Activated naive CD8-positive, alpha-beta T cell treated with anti-CD3 and anti-CD28 coated beads, Interleukin-2, amount 50 U/mL, for 24 hours (primary cell): ENCODE measurements around the gene IL12RB1.
A peak's percentile ranks its signal among the peaks of the same experiment; 100 is the strongest.

Experiments used
- ATAC-seq: fragments of 150-1000 bp; cut with Tn5 transposase; one replicate; pipeline ENCODE4 v1.10.0; 2021
- DNase-seq: peaks from one replicate; pipeline ENCODE4 v3.0.0; 2021
- H3K27ac Mint-ChIP-seq: one replicate; pipeline ENCODE4 v1.8.0; 2021; ENCODE audit warnings: mild to moderate bottlenecking, mixed read lengths
- H3K27me3 Mint-ChIP-seq: one replicate; pipeline ENCODE4 v1.8.0; 2021; ENCODE audit warnings: mixed read lengths
- H3K36me3 Mint-ChIP-seq: one replicate; pipeline ENCODE4 v1.8.0; 2021; ENCODE audit warnings: low read depth, mixed read lengths
- H3K4me1 Mint-ChIP-seq: one replicate; pipeline ENCODE4 v1.8.0; 2021; ENCODE audit warnings: mixed read lengths
- H3K4me3 Mint-ChIP-seq: one replicate; pipeline ENCODE4 v1.8.0; 2021; ENCODE audit warnings: mild to moderate bottlenecking, moderate library complexity, mixed read lengths
- H3K9me3 Mint-ChIP-seq: one replicate; pipeline ENCODE4 v1.8.0; 2021; ENCODE audit warnings: mixed read lengths

The IL12RB1 gene

DNA sequence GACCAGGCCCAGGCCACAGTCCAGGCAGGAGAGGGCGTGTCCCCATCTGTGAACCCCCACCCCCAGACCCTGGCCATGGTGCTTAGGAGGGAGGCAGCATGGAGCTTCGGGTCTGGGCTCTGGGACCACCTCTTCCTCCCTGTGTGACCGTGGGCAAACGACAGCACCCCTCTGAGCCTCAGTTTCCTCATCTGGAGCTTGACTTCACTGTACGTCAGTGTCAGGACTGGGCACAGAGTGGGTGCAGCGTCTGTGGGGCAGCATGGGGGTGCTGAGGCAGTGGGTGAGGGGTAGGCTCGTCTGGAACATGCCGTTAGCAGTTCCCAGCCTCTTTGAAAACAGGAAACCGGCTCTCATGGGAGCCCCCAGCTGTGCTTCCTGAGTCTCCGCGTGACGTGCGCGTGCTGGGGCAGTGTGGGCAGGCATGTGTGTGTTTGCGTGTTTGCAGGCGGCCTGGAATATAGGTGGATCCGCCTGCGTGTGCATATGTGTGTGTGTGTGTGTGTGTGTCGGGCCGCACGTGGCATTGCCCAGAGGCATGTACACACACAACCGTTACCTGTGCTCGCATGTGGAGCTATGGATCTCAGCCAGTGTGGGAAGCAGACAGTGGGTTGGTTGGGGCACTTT, 63.0 kb downstream of the IL12RB1 start:
- DNase-seq (peak; percentile 67), ATAC-seq (peak; percentile 18)
- H3K27ac Mint-ChIP-seq: peak overlapping the region; percentile 89
- no peaks in the 10 kb centered on the region for H3K27me3 Mint-ChIP-seq
- H3K36me3 Mint-ChIP-seq: peaks cover 3% of the 10 kb centered on the region
- peak overlapping the region; percentile 67 for H3K4me3 Mint-ChIP-seq
- H3K4me1 Mint-ChIP-seq: peaks cover 54% of the 10 kb centered on the region
- no peaks in the 10 kb centered on the region for H3K9me3 Mint-ChIP-seq

DNA sequence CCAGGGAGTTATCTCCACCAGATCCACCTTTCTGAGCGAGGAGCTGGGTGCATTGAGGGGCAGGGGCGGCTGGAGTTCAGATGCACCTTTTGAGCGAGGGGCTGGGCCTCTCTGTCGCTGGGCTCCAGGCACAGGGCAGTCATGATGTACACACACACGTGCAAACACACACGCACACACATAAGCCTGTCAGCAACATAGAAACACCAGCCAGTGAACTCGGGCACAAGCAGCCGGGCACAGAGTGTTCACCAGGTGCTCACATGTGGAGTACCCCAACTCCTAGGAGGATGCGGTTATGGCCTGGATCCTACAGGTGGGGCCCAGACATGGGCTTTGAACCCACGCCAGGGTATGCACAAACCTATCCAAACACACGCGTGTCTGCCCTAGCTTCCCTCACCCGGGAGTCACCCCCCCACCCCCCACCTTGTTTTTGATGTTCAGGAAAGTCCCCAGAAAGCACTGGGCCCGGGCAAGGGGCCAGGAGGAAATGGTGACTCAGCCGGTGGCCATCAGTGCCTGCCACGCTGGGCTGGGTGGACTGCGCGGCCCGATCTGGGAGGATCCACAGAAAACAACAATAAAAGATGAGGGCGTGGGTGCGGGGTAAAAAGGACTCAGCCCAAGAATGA, 65.5 kb downstream of the IL12RB1 start:
- Mint-ChIP-seq H3K4me3 (peak overlapping the region; percentile 74), H3K27me3 (no peaks in the 10 kb centered on the region), H3K4me1 (peaks cover 66% of the 10 kb centered on the region), H3K27ac (peak overlapping the region; percentile 95), H3K36me3 (peaks cover 3% of the 10 kb centered on the region), H3K9me3 (no peaks in the 10 kb centered on the region)
- peak; percentile 74 for DNase-seq
- peak; percentile 44 for ATAC-seq

DNA sequence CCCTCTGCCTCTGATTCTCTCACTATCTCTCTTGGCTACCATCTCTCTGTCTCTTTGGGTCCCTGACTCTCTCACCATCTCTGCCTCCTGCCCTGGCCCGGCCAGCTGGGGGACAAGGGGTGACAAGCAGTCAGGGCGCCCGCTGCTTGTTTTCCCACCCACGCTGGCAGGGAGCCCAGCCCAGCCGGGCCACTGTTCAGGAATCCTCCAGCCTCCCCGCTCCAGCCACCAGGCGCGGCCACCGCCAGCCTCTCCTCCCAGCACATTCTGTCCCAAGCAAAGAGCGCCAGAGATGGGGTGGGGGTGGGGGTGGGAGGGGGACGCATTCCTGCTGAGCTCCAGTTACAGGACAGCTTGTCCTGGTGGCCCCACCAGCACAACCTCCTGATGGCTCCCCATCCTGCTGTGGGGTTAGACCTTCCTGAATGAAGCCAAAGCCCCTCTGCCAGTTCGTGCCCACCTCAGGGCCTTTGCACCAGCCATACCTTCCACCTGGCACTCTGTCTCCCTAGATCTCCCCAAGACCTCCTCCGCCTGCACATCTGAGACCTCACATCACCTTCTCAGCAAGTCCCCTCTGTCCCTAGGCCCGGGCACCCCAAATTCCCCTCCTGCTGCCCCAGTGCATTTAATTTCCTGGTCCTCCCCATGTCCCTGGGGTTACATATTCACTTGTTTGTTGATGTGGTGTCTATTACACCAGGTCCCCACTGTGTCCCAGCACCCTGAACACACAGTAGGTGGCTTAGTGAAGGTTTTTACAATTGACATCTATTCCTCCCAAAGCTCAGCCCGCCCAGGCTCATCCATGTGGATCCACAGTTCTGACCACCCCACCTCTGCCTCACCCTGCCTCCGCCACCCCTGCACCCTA, 66.3 kb downstream of the IL12RB1 start:
- ATAC-seq: no peak
- peaks cover 5% of the 10 kb centered on the region for H3K36me3 Mint-ChIP-seq
- no peaks in the 10 kb centered on the region for H3K9me3 Mint-ChIP-seq
- DNase-seq: no peak
- H3K4me3 Mint-ChIP-seq: no peak overlapping the region
- H3K4me1 Mint-ChIP-seq: peaks cover 67% of the 10 kb centered on the region
- H3K27me3 Mint-ChIP-seq: no peaks in the 10 kb centered on the region
- peak overlapping the region; percentile 95 for H3K27ac Mint-ChIP-seq

DNA sequence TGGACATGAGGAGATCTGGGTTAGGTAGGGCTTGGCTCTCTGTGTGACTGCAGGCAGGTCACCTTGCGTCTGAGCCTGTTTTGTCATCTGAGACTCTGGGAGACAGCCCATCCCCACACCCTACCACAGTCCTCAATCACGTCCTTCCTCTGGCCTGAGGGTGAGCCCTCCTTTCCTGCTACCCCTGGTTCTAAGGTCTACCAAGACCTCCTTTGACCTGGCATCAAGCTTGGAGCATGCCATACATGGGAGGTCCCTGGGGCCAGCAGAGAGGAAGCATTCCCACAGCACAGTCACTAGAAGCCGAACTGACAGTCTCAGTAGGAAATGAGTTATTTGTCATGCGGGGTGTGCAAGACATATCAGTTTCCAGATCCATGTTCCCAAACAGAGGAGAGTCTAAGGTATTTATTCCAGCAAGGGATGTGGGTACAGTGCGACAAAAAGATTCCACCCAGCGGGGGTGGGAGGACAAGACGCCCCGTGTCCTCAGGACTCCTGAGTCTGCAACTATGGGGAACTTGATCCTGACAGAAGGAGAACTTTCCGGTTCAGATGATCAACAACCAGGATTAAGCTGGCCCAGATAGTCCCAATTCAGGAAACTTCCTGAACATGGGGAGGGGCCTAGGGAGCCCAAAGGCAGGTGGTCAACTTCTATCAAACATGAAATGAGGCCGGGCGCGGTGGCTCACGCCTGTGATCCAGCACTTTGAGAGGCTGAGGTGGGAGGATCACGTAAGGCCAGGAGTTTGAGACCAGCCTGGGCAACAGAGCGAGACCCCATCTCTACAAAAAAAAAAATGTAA, 69.3 kb downstream of the IL12RB1 start:
- ATAC-seq (no peak), DNase-seq (no peak)
- H3K4me3 Mint-ChIP-seq: no peak overlapping the region
- no peaks in the 10 kb centered on the region for H3K27me3 Mint-ChIP-seq
- peaks cover 73% of the 10 kb centered on the region for H3K4me1 Mint-ChIP-seq
- peaks cover 30% of the 10 kb centered on the region for H3K36me3 Mint-ChIP-seq
- H3K27ac Mint-ChIP-seq: peak overlapping the region; percentile 39
- no peaks in the 10 kb centered on the region for H3K9me3 Mint-ChIP-seq

DNA sequence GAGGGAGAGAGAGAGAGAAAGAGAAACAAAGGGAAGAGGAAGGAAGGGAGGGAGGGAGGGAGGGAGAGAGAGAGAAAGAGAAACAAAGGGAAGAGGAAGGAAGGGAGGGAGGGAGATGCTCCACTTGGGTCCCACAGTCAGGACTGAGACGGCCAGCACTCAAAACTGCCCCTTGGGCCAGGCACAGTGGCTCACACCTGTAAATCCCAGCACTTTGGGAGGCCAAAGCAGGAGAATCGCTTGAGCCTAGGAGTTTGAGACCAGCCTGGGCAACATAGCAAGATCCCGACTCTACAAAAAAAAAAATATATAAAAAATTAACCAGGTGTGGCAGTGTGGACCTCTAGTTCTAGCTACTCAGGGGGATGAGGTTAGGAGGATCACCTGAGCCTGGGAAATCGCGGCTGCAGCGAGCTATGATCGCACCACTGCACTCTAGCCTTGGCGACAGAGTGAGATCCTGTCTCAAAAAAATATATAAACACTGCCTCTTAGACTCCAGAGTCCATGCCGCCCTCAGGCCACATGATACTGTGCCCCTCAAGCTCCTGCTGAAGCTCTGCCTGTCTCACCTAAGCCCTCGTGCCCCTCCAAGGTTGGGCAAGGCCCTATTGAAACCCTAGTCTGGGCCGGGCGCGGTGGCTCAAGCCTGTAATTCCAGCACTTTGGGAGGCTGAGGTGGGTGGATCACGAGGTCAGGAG, 70.4 kb downstream of the IL12RB1 start:
- Mint-ChIP-seq H3K36me3 (peaks cover 29% of the 10 kb centered on the region), H3K4me1 (peaks cover 63% of the 10 kb centered on the region), H3K27ac (no peak overlapping the region), H3K9me3 (no peaks in the 10 kb centered on the region), H3K4me3 (no peak overlapping the region), H3K27me3 (no peaks in the 10 kb centered on the region)
- ATAC-seq (no peak), DNase-seq (no peak)

DNA sequence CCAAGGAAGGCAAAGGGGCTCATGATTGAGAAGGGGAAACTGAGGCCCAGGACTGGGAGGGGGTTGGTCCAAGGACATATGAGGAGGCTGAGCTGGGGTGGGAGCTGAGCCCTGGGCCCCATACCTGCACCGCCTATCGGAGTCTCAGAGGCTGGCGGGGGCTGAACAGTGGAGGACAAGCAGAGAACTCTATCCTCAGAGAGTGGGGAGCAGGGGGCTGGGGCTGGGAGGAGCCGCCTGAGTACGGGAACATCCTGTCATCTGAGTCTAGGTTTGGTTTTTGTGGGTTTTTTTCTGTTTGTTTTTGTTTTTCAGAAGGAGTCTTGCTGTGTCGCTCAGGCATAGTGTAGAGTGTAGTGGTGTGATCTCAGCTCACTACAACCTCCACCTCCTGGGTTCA, 72.5 kb downstream of the IL12RB1 start:
- peaks cover 38% of the 10 kb centered on the region for H3K36me3 Mint-ChIP-seq

DNA sequence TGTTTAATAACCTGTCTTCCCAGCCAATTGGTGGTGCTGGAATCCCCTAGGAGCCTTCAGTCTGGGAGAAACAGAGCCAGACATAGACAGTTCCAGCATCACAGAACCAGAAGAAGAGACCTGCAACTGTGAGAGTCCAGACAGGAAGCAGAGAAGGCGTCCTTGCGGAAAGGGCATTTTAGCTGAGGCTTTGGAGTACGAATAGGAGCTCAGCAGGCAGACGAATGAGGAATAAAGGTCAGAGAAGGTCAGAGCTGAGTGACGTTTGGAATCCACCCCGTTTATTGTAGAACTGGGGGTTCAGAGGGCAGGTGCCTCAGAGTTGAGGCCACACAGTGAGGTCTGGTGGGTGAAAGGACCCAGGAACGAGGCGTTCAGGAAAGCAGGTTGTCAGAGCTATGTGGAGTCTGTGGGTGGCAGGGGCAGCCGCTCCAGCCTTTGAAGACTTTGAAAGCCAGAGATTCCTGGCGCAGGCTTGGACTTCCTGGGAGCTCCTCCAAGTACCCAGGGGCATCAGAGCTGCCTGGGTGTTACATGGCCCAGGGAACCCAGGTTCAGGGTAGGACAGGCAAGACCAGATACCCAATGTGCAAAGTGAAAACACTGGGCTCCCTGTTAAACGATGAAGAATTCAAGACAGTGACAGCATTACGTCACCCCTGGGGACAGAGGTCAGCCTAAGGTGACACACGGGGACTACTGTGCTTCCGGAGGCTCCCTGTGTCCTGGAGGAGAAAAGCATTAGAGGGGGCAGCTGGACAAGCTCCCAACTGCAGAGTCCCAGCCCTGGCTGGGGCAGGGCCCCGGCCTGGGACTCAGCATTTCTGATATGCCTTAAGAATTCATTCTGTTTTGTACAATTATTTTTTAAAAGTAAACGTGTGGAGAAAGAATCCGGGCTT, 73.3 kb downstream of the IL12RB1 start:
- Mint-ChIP-seq H3K9me3 (no peaks in the 10 kb centered on the region), H3K27ac (peak overlapping the region; percentile 64), H3K4me1 (peaks cover 59% of the 10 kb centered on the region), H3K36me3 (peaks cover 43% of the 10 kb centered on the region), H3K27me3 (no peaks in the 10 kb centered on the region), H3K4me3 (no peak overlapping the region)
- no peak for ATAC-seq
- no peak for DNase-seq

More for the DNA sequence above, 72.5 kb downstream of the IL12RB1 start:
- ATAC-seq (peak; percentile 53), DNase-seq (peak; percentile 32)
- Mint-ChIP-seq H3K4me3 (no peak overlapping the region), H3K9me3 (no peaks in the 10 kb centered on the region), H3K4me1 (peaks cover 55% of the 10 kb centered on the region), H3K27me3 (no peaks in the 10 kb centered on the region), H3K27ac (peak overlapping the region; percentile 64)

DNA sequence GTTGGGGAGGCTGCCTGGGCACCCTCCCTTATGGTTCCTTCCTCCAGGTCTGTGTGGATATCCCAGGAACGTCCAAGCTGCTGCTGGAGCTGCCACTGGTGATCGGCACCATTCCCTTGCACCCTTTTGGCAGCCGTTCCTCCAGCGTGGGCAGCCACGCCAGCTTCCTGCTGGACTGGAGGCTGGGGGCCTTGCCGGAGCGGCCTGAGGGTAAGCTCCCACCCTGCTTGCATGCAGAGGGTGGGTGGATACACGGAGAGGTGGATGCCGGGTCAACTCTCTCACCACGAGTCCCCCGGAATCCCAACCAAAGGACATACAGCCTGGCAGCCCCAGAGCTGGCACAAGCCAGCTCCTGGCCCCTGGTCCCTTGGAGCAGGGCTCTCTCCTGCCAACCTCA, 76.6 kb downstream of the IL12RB1 start:
- no peak for DNase-seq
- Mint-ChIP-seq H3K27me3 (no peaks in the 10 kb centered on the region), H3K9me3 (no peaks in the 10 kb centered on the region), H3K4me1 (peaks cover 51% of the 10 kb centered on the region), H3K4me3 (no peak overlapping the region), H3K27ac (no peak overlapping the region), H3K36me3 (peaks cover 43% of the 10 kb centered on the region)
- no peak for ATAC-seq

DNA sequence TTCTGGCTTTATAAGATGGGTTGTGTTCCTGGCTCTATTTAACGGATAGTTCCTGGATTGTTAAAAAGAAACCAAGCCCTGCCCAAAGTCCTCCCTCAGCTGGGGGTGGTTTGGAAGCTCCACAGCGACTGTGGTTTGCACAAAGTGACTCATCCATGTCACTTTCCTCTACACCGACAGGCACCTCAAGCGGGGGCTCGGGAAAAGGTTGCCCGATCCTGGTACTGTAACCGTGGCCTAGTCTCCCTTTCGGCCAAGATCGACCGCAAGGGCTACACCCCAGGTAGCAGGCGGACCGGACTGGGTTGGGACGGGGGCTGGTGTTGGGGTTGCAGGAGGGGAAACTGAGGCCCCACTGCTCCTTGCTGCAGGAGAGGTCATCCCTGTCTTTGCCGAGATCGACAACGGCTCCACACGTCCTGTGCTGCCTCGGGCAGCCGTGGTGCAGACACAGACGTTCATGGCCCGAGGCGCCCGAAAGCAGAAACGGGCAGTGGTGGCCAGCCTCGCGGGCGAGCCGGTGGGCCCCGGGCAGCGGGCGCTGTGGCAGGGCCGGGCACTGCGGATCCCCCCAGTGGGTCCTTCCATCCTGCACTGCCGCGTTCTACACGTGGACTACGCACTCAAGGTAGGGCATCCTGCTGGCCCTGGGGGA, 77.2 kb downstream of the IL12RB1 start:
- ATAC-seq (peak; percentile 22), DNase-seq (peak; percentile 40)
- peaks cover 47% of the 10 kb centered on the region for H3K4me1 Mint-ChIP-seq
- peak overlapping the region; percentile 82 for H3K4me3 Mint-ChIP-seq
- peaks cover 40% of the 10 kb centered on the region for H3K36me3 Mint-ChIP-seq
- no peaks in the 10 kb centered on the region for H3K9me3 Mint-ChIP-seq
- H3K27ac Mint-ChIP-seq: no peak overlapping the region
- H3K27me3 Mint-ChIP-seq: no peaks in the 10 kb centered on the region
